Mesothelial cell of epicardium (in vitro differentiated cells): Measurements from ENCODE around the gene CETN1. TPM values are rescaled to one million over a fixed set of nuclear protein-coding genes. Genes with fewer than 3 reads are reported as not detected.

Source experiments
- DNase-seq, 2 experiments: peaks; one replicate each; pipeline ENCODE4 v3.0.0; 2021; ENCODE audit warnings: low spot score in 2 of 2; ENCODE audit not compliant: unreplicated experiment in 2 of 2
- H3K27ac Mint-ChIP-seq: 2 replicates; pipeline ENCODE4 v1.8.0; 2021; ENCODE audit warnings: mixed read lengths
- H3K27me3 Mint-ChIP-seq: 2 replicates; pipeline ENCODE4 v1.8.0; 2021; ENCODE audit warnings: low read depth, mixed read lengths
- H3K36me3 Mint-ChIP-seq: 2 replicates; pipeline ENCODE4 v1.8.0; 2021; ENCODE audit warnings: mixed read lengths
- H3K4me1 Mint-ChIP-seq: 2 replicates; pipeline ENCODE4 v1.8.0; 2021; ENCODE audit warnings: mixed read lengths
- H3K4me3 Mint-ChIP-seq: 2 replicates; pipeline ENCODE4 v1.8.0; 2021; ENCODE audit warnings: mild to moderate bottlenecking, moderate library complexity, mixed read lengths
- H3K9me3 Mint-ChIP-seq: 2 replicates; pipeline ENCODE4 v1.8.0; 2021; ENCODE audit warnings: mixed read lengths
- total RNA-seq: library from RNA; stranded (reverse); gene quantifications from 3 replicates; pipeline ENCODE4 v1.2.1, GENCODE V29; 2021
- TF ChIP-seq, protein P1 (sequence below): fragments of 200-600 bp; sonication (generic); IDR thresholded peaks from one replicate; pipeline ENCODE4 v1.5.0; 2021; ENCODE audit warnings: antibody characterized with exemption; ENCODE audit not compliant: unreplicated experiment

Gene CETN1
- total RNA-seq, 1 donor from 2014 or later = not detected

- DNase-seq = no peak
- Mint-ChIP-seq H3K4me1 (peaks cover 36% of the 10 kb centered on the region), H3K4me3 (no peak overlapping the region), H3K27ac (no peak overlapping the region), H3K36me3 (peaks cover 3% of the 10 kb centered on the region), H3K27me3 (no peaks in the 10 kb centered on the region), H3K9me3 (peaks cover 4% of the 10 kb centered on the region)
- TF ChIP-seq, protein P1, sequence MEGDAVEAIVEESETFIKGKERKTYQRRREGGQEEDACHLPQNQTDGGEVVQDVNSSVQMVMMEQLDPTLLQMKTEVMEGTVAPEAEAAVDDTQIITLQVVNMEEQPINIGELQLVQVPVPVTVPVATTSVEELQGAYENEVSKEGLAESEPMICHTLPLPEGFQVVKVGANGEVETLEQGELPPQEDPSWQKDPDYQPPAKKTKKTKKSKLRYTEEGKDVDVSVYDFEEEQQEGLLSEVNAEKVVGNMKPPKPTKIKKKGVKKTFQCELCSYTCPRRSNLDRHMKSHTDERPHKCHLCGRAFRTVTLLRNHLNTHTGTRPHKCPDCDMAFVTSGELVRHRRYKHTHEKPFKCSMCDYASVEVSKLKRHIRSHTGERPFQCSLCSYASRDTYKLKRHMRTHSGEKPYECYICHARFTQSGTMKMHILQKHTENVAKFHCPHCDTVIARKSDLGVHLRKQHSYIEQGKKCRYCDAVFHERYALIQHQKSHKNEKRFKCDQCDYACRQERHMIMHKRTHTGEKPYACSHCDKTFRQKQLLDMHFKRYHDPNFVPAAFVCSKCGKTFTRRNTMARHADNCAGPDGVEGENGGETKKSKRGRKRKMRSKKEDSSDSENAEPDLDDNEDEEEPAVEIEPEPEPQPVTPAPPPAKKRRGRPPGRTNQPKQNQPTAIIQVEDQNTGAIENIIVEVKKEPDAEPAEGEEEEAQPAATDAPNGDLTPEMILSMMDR = no peak
Observed at GRCh38 chr18:595068-595467, 14.9 kb downstream of the CETN1 start.

- H3K27me3 Mint-ChIP-seq = no peaks in the 10 kb centered on the region
- H3K4me3 Mint-ChIP-seq = no peak overlapping the region
- DNase-seq = no peak
- H3K9me3 Mint-ChIP-seq = no peaks in the 10 kb centered on the region
- no peaks in the 10 kb centered on the region for H3K36me3 Mint-ChIP-seq
- TF ChIP-seq, protein P1 = no peak
- no peak overlapping the region for H3K27ac Mint-ChIP-seq
- H3K4me1 Mint-ChIP-seq = peaks cover 41% of the 10 kb centered on the region
Observed at GRCh38 chr18:595571-595970, 15.4 kb downstream of the CETN1 start.

- TF ChIP-seq, protein P1 = no peak
- peak in 1 of 2 experiments; percentile 75 for DNase-seq
- Mint-ChIP-seq H3K9me3 (no peaks in the 10 kb centered on the region), H3K27ac (peak overlapping the region; percentile 88), H3K36me3 (no peaks in the 10 kb centered on the region), H3K4me3 (peak overlapping the region; percentile 56), H3K4me1 (peaks cover 48% of the 10 kb centered on the region), H3K27me3 (no peaks in the 10 kb centered on the region)
Observed at GRCh38 chr18:596288-596881, 16.2 kb downstream of the CETN1 start.

- Mint-ChIP-seq H3K4me3 (peak overlapping the region; percentile 78), H3K27ac (peak overlapping the region; percentile 97), H3K36me3 (no peaks in the 10 kb centered on the region), H3K27me3 (no peaks in the 10 kb centered on the region), H3K4me1 (peaks cover 52% of the 10 kb centered on the region), H3K9me3 (no peaks in the 10 kb centered on the region)
- TF ChIP-seq, protein P1 = no peak
- no peak for DNase-seq
Observed at GRCh38 chr18:598124-598589, 18.0 kb downstream of the CETN1 start.

DNA sequence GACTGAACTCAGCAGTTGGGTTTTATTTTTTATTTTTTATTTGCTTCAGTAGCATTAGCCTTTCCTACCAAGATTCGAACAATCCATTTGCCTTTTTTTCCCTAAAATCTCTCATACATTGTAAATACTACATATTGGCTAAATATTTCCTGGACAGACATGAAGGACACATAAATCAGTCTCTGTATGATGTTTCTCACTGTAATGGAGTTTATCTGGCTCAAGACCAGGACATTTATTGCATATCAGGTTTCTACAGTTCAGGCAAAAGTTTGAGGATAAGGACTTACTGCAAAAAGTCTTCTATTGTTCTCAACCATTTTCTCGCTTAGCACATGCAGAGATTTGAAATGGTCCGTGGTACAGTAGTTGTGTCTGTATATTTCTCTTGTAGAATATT, 19.9 kb downstream of the CETN1 start:
- no peaks in the 10 kb centered on the region for H3K27me3 Mint-ChIP-seq
- no peaks in the 10 kb centered on the region for H3K9me3 Mint-ChIP-seq

More for the DNA sequence above, 19.9 kb downstream of the CETN1 start:
- TF ChIP-seq, protein P1 = no peak
- Mint-ChIP-seq H3K4me1 (peaks cover 56% of the 10 kb centered on the region), H3K4me3 (peak overlapping the region; percentile 1), H3K27ac (peak overlapping the region; percentile 87), H3K36me3 (no peaks in the 10 kb centered on the region)
- no peak for DNase-seq
